SK-N-SH (cell line): ENCODE results near the gene DNAJB1. TPM values are rescaled to one million over a fixed set of nuclear protein-coding genes. Genes with fewer than 3 reads are reported as not detected.
"Not testable (repeated sequence)": the region's sequence is repeated elsewhere in the genome, so short reads cannot be mapped to it uniquely, and the experiment has no call there.

Source experiments
- CTCF ChIA-PET: fragments of 300-600, 350-600 bp; formaldehyde crosslinking; extraction: SDS; loops from one replicate; lab custom pipeline; 2021; lab: Yijun Ruan, JAX
- POLR2A ChIA-PET: fragments of 350-600 bp; sonication (Branson Sonifier 250); formaldehyde crosslinking; extraction: SDS; loops from one replicate; lab custom pipeline; 2020; ENCODE audit warnings: antibody characterized with exemption, inconsistent platforms; lab: Yijun Ruan, JAX
- DNase-seq: peaks from one replicate; pipeline ENCODE4 v3.0.0; 2012
- H2AFZ ChIP-seq: fragments of 200-600 bp; sonication (generic); 2 replicates; pipeline ENCODE4 v1.8.1; 2016; ENCODE audit warnings: antibody characterized with exemption, mild to moderate bottlenecking, low read depth
- H3F3A ChIP-seq: fragments of 200-600 bp; sonication (generic); replicated peaks from 2 replicates; pipeline ENCODE3; 2016; ENCODE audit warnings: antibody characterized with exemption, mild to moderate bottlenecking; ENCODE audit not compliant: insufficient read depth
- H3K27ac ChIP-seq, 2 experiments: fragments of 200-500 bp in 1 of 2; fragments of 200-600 bp in 1 of 2; sonication (Bioruptor generic) in 1 of 2; sonication (generic), shearing (Covaris generic) in 1 of 2; 2 replicates each; pipeline versions ENCODE4 v1.5.1 to v1.6.1; 2014 to 2016; ENCODE audit warnings: low read depth in 2 of 2, inconsistent platforms in 1 of 2, low read length in 1 of 2, mild to moderate bottlenecking in 1 of 2, mixed read lengths in 1 of 2
- H3K27me3 ChIP-seq: fragments of 200-600 bp; sonication (generic), shearing (Covaris generic); 2 replicates; pipeline ENCODE4 v1.6.1; 2016; ENCODE audit warnings: mixed run types; ENCODE audit not compliant: insufficient read depth
- H3K36me3 ChIP-seq, 2 experiments: fragments of 200-500 bp in 1 of 2; fragments of 200-600 bp in 1 of 2; sonication (Bioruptor generic) in 1 of 2; sonication (generic) in 1 of 2; replicated peaks in 1 of 2; 2 replicates each; pipeline versions ENCODE3 to v1.5.1; 2014 to 2016; ENCODE audit warnings: low read length in 1 of 2, mild to moderate bottlenecking in 1 of 2; ENCODE audit not compliant: insufficient read depth in 2 of 2, control insufficient read depth in 1 of 2
- H3K4me1 ChIP-seq, 2 experiments: fragments of 200-500 bp in 1 of 2; fragments of 200-600 bp in 1 of 2; sonication (Bioruptor generic) in 1 of 2; sonication (generic), shearing (Covaris generic) in 1 of 2; 2 replicates each; pipeline versions ENCODE4 v1.5.1 to v1.6.1; 2014 to 2016; ENCODE audit warnings: low read depth in 1 of 2, low read length in 1 of 2, mixed run types in 1 of 2; ENCODE audit not compliant: insufficient read depth in 2 of 2, control insufficient read depth in 1 of 2
- H3K4me2 ChIP-seq: fragments of 200-600 bp; sonication (generic), shearing (Covaris generic); 2 replicates; pipeline ENCODE4 v1.6.1; 2017; ENCODE audit warnings: mixed run types
- H3K4me3 ChIP-seq, 2 experiments: fragments of 200-500 bp in 1 of 2; fragments of 200-600 bp in 1 of 2; sonication (Bioruptor generic) in 1 of 2; sonication (generic), shearing (Covaris generic) in 1 of 2; 2 replicates each; pipeline versions ENCODE4 v1.5.1 to v1.8.1; 2014 to 2016; ENCODE audit warnings: low read depth in 2 of 2, inconsistent platforms in 1 of 2, low read length in 1 of 2, mild to moderate bottlenecking in 1 of 2, mixed read lengths in 1 of 2, moderate library complexity in 1 of 2
- H3K79me2 ChIP-seq: fragments of 200-600 bp; sonication (generic); 2 replicates; pipeline ENCODE4 v1.8.1; 2017; ENCODE audit warnings: mild to moderate bottlenecking; ENCODE audit not compliant: insufficient read depth
- H3K9ac ChIP-seq: fragments of 200-600 bp; sonication (generic); 2 replicates; pipeline ENCODE4 v1.6.1; 2017; ENCODE audit warnings: mixed run types
- H3K9me2 ChIP-seq: fragments of 200-600 bp; sonication (generic); 2 replicates; pipeline ENCODE4 v1.6.1; 2017; ENCODE audit warnings: mixed run types
- H3K9me3 ChIP-seq: fragments of 200-600 bp; sonication (generic); 2 replicates; pipeline ENCODE4 v1.6.1; 2017; ENCODE audit warnings: mixed run types, mild to moderate bottlenecking, moderate library complexity
- H4K20me1 ChIP-seq: fragments of 200-600 bp; sonication (generic); 2 replicates; pipeline ENCODE4 v1.6.1; 2017; ENCODE audit warnings: mild to moderate bottlenecking, mixed run types; ENCODE audit not compliant: insufficient read depth
- MEF2A ChIP-seq: IDR thresholded peaks from 2 replicates; pipeline ENCODE4 v1.4.0; 2012; ENCODE audit warnings: low read depth, borderline replicate concordance
- MXI1 ChIP-seq: IDR thresholded peaks from 2 replicates; pipeline ENCODE4 v1.6.1; 2012; ENCODE audit warnings: mild to moderate bottlenecking, low read depth, low read length, improper control_type of control experiment
- RAD21 ChIP-seq: IDR thresholded peaks from 2 replicates; pipeline ENCODE4 v1.6.1; 2012; ENCODE audit warnings: mild to moderate bottlenecking, low read length
- SIN3A ChIP-seq: IDR thresholded peaks from 2 replicates; pipeline ENCODE4 v1.6.1; 2012; ENCODE audit warnings: low read depth, mild to moderate bottlenecking, low read length, moderate library complexity, borderline replicate concordance
- SMC3 ChIP-seq: IDR thresholded peaks from 2 replicates; pipeline ENCODE4 v1.6.1; 2012; ENCODE audit warnings: low read depth, low read length, improper control_type of control experiment
- TAF1 ChIP-seq: IDR thresholded peaks from 2 replicates; pipeline ENCODE4 v1.6.1; 2012; ENCODE audit warnings: low read depth, mild to moderate bottlenecking, low read length, moderate library complexity, borderline replicate concordance
- TEAD4 ChIP-seq: IDR thresholded peaks from 2 replicates; pipeline ENCODE4 v1.4.0; 2012; ENCODE audit warnings: mild to moderate bottlenecking, borderline replicate concordance; ENCODE audit not compliant: insufficient read depth
- USF1 ChIP-seq: IDR thresholded peaks from 2 replicates; pipeline ENCODE4 v1.4.0; 2012; ENCODE audit warnings: low read depth, borderline replicate concordance
- WGBS: methylation state at CpG from one replicate; pipeline ENCODE4 v1.1.6; 2017; ENCODE audit warnings: low lambda C conversion rate; 5-methylcytosine and 5-hydroxymethylcytosine counted together
- polyA plus RNA-seq, 3 experiments: library from polyadenylated mRNA; depleted of rRNA; stranded (reverse); fragments of >200 nt; gene quantifications; 2 replicates each; pipeline ENCODE4 v1.2.3, GENCODE V29; 2012

Gene DNAJB1
- polyA plus RNA-seq, 1 of the 3 experiments (the other 2 are of a cell fraction): 103 TPM

- Histone ChIP-seq H2AFZ (no peak overlapping the region), H3K9me2 (no peaks in the 10 kb centered on the region), H3K79me2 (peaks cover 15% of the 10 kb centered on the region), H3K4me1 (peaks cover 0 to 21% of the 10 kb centered on the region in 2 experiments; a peak in 1 of 4 replicates), H3K27ac (no peak overlapping the region), H3K9ac (no peak overlapping the region), H3K4me3 (no peak overlapping the region), H3F3A (no peaks in the 10 kb centered on the region), H3K27me3 (no peaks in the 10 kb centered on the region), H3K36me3 (no peaks in the 10 kb centered on the region), H3K9me3 (no peaks in the 10 kb centered on the region), H3K4me2 (no peak overlapping the region), H4K20me1 (no peaks in the 10 kb centered on the region; the same call in 1 of the 2 replicates)
- TF ChIP-seq TAF1: no peak
- TF ChIP-seq TEAD4: no peak
- no peak for TF ChIP-seq SIN3A
- no peak for TF ChIP-seq RAD21
- TF ChIP-seq MXI1: no peak
- TF ChIP-seq MEF2A: no peak
- WGBS: 79% methylated on average over 5 of the region's 9 CpGs
- CTCF ChIA-PET: interaction anchor here (1.0 to 2.8 kb wide), 4 partner anchors 9 to 74 kb away, joined by 3 to 15 read pairs (median 4); partner anchors contain the start of gene NDUFB7
- POLR2A ChIA-PET: no interaction called here
- no peak for DNase-seq
These were observed 35.7 kb upstream of the DNAJB1 start for GRCh38 chr19:14553939-14554243.

- H3K4me2 ChIP-seq: no peak overlapping the region
- no peaks in the 10 kb centered on the region for H3F3A ChIP-seq
- no peaks in the 10 kb centered on the region; the same call in 1 of the 2 replicates for H4K20me1 ChIP-seq
- CTCF ChIA-PET: interaction anchor here (1.4 to 2.8 kb wide), 3 partner anchors 19 to 73 kb away, joined by 3 to 15 read pairs (median 6); partner anchors contain the start of gene NDUFB7
- peaks cover 0 to 15% of the 10 kb centered on the region in 2 experiments; a peak in 1 of 4 replicates for H3K4me1 ChIP-seq
- H3K27me3 ChIP-seq: no peaks in the 10 kb centered on the region
- H3K36me3 ChIP-seq: no peaks in the 10 kb centered on the region
- no peak overlapping the region for H2AFZ ChIP-seq
- POLR2A ChIA-PET: no interaction called here
- no peak overlapping the region for H3K9ac ChIP-seq
- WGBS: 97% methylated on average over 33 of the region's 35 CpGs
- H3K9me3 ChIP-seq: no peaks in the 10 kb centered on the region
- H3K9me2 ChIP-seq: no peaks in the 10 kb centered on the region
- TF ChIP-seq USF1 (no peak), SMC3 (no peak)
- TF ChIP-seq, all 33 proteins: peak for 0
- Histone ChIP-seq H3K79me2 (peaks cover 18% of the 10 kb centered on the region), H3K4me3 (no peak overlapping the region), H3K27ac (no peak overlapping the region)
- no peak for DNase-seq
These were observed 35.1 kb upstream of the DNAJB1 start for GRCh38 chr19:14553042-14553938.

- peaks cover 0 to 12% of the 10 kb centered on the region in 2 experiments; a peak in 1 of 4 replicates for H3K4me1 ChIP-seq
- H3F3A ChIP-seq, H4K20me1 ChIP-seq, H3K27me3 ChIP-seq, H3K9ac ChIP-seq, H2AFZ ChIP-seq, H3K27ac ChIP-seq, DNase-seq, H3K36me3 ChIP-seq, H3K4me2 ChIP-seq, H3K9me2 ChIP-seq, H3K4me3 ChIP-seq, POLR2A ChIA-PET, H3K9me3 ChIP-seq: not testable (repeated sequence)
- CTCF ChIA-PET: interaction anchor here (2.8 kb wide), 1 partner anchor 20 kb away, joined by 15 read pairs; the partner anchor contains the start of gene NDUFB7
- peaks cover 17% of the 10 kb centered on the region for H3K79me2 ChIP-seq
- 97% methylated on average over 8 of the region's 8 CpGs for WGBS
These were observed 33.8 kb upstream of the DNAJB1 start for GRCh38 chr19:14552006-14552360.
